Lung (tissue), 12 donors: ENCODE measurements around the gene SOX10. TPM values are rescaled to one million over a fixed set of nuclear protein-coding genes. Genes with fewer than 3 reads are reported as not detected.
"Not testable (repeated sequence)": the region's sequence is repeated elsewhere in the genome, so short reads cannot be mapped to it uniquely, and the experiment has no call there.

Experiments
- ATAC-seq: fragments of 200-7000 bp; cut with Tn5 transposase; one replicate; pipeline ENCODE4 v1.9.1; 2020; ENCODE audit warnings: moderate number of reproducible peaks; ENCODE audit not compliant: insufficient read depth, low FRiP score
- DNase-seq, 3 donors: peaks; one replicate each; pipeline ENCODE4 v3.0.0-alpha.2; 2013 to 2017
- H3K27ac ChIP-seq, 2 donors: one replicate each; pipeline ENCODE4 v1.5.1; 2013; ENCODE audit warnings: mild to moderate bottlenecking in 2 of 2, moderate library complexity in 2 of 2, control low read depth in 1 of 2, inconsistent platforms in 1 of 2, low read depth in 1 of 2, low read length in 1 of 2
- H3K27me3 ChIP-seq, 3 donors: one replicate each; pipeline ENCODE4 v1.5.1; 2013; ENCODE audit warnings: low read length in 2 of 3; ENCODE audit not compliant: control insufficient read depth in 3 of 3, insufficient read depth in 3 of 3
- H3K36me3 ChIP-seq, 4 donors: one replicate each; pipeline ENCODE4 v1.5.1; 2013; ENCODE audit warnings: low read length in 4 of 4, mild to moderate bottlenecking in 1 of 4, moderate library complexity in 1 of 4; ENCODE audit not compliant: control insufficient read depth in 4 of 4, insufficient read depth in 4 of 4
- H3K4me1 ChIP-seq, 5 donors: one replicate each; pipeline ENCODE4 v1.5.1; 2013; ENCODE audit warnings: low read length in 5 of 5, mild to moderate bottlenecking in 2 of 5, moderate library complexity in 1 of 5; ENCODE audit not compliant: control insufficient read depth in 5 of 5, insufficient read depth in 5 of 5
- H3K4me3 ChIP-seq: one replicate; pipeline ENCODE4 v1.5.1; 2013; ENCODE audit warnings: mild to moderate bottlenecking, control low read depth, moderate library complexity
- H3K9ac ChIP-seq, 2 donors: one replicate each; pipeline ENCODE4 v1.5.1; 2013; ENCODE audit warnings: low read length in 2 of 2, control low read depth in 1 of 2; ENCODE audit not compliant: insufficient read depth in 1 of 2
- H3K9me3 ChIP-seq, 4 donors: one replicate each; pipeline ENCODE4 v1.5.1; 2013; ENCODE audit warnings: low read length in 3 of 4, mild to moderate bottlenecking in 1 of 4, moderate library complexity in 1 of 4; ENCODE audit not compliant: control insufficient read depth in 4 of 4, insufficient read depth in 3 of 4
- CTCF ChIP-seq: IDR thresholded peaks from 2 replicates; pipeline ENCODE4 v1.5.1; 2012; ENCODE audit warnings: mild to moderate bottlenecking; ENCODE audit errors: control extremely low read depth, extremely low read depth
- WGBS, 2 donors: extraction: QIAGEN DNeasy Blood & Tissue Kit; methylation state at CpG; one replicate each; pipeline ENCODE4 v1.1.7; 2013; 5-methylcytosine and 5-hydroxymethylcytosine counted together
- polyA plus RNA-seq, 2 donors: library from polyadenylated mRNA; stranded (reverse); fragments of 200-250 nt; gene quantifications; one replicate each; pipeline ENCODE4 v1.2.1, GENCODE V29; 2013
- total RNA-seq, 2 donors: library from RNA; depleted of rRNA in 1 of 2; stranded (reverse); fragments of >200 nt in 1 of 2; gene quantifications; one replicate each; pipeline ENCODE4 v1.2.1, GENCODE V29; 2014 to 2021
- donor health status: control.
- donor health status: control.
- donor health status: Bipolar disorder and iron deficiency.
- donor health status: healthy.
- donor health status: DM: yes; HTN: yes; CAD: no.

Gene SOX10
- total and polyA plus RNA-seq, 4 donors: 0.10 to 0.54 TPM; not detected in 2

- ATAC-seq (no peak), DNase-seq (no peak)
- Histone ChIP-seq H3K4me3 (no peak overlapping the region), H3K27ac (no peak overlapping the region), H3K9ac (no peak overlapping the region), H3K9me3 (no peaks in the 10 kb centered on the region), H3K36me3 (peaks cover 0 to 12% (median 2%) of the 10 kb centered on the region in 4 donors), H3K27me3 (peaks cover 0 to 15% (median 5%) of the 10 kb centered on the region in 3 donors), H3K4me1 (peaks cover 0 to 3% (median 0%) of the 10 kb centered on the region in 5 donors)
- WGBS, 2 donors: 81 to 94% methylated on average over 8 of the region's 8 CpGs
- no peak for TF ChIP-seq CTCF
Observed at GRCh38 chr22:37979782-37980181, 4.6 kb downstream of the SOX10 start.

GRCh38 chr22:37976547-37976946, 7.8 kb downstream of the SOX10 start:
- no peaks in the 10 kb centered on the region for H3K27me3 ChIP-seq
- 87 to 92% methylated on average over 4 of the region's 4 CpGs for WGBS, 2 donors
- ATAC-seq (no peak), DNase-seq (no peak)
- no peaks in the 10 kb centered on the region for H3K9me3 ChIP-seq
- TF ChIP-seq CTCF: no peak
- no peak overlapping the region for H3K4me3 ChIP-seq
- peaks cover 0 to 17% (median 0%) of the 10 kb centered on the region in 4 donors for H3K36me3 ChIP-seq
- H3K27ac ChIP-seq: no peak overlapping the region
- H3K4me1 ChIP-seq: peaks cover 0 to 5% (median 0%) of the 10 kb centered on the region in 5 donors
- no peak overlapping the region for H3K9ac ChIP-seq

GRCh38 chr22:37976022-37976421, 8.3 kb downstream of the SOX10 start:
- H3K4me1 ChIP-seq, H3K9me3 ChIP-seq, H3K27me3 ChIP-seq, H3K9ac ChIP-seq, DNase-seq, H3K27ac ChIP-seq, H3K4me3 ChIP-seq, ATAC-seq: not testable (repeated sequence)
- H3K36me3 ChIP-seq: peaks cover 0 to 17% (median 0%) of the 10 kb centered on the region in 4 donors
- 95 to 97% methylated on average over 8 of the region's 8 CpGs for WGBS, 2 donors

GRCh38 chr22:37975153-37975552, 9.2 kb downstream of the SOX10 start:
- no peaks in the 10 kb centered on the region for H3K9me3 ChIP-seq
- H3K4me1 ChIP-seq: peaks cover 0 to 5% (median 0%) of the 10 kb centered on the region in 5 donors
- H3K4me3 ChIP-seq: no peak overlapping the region
- no peaks in the 10 kb centered on the region for H3K27me3 ChIP-seq
- H3K9ac ChIP-seq: no peak overlapping the region
- H3K27ac ChIP-seq: no peak overlapping the region
- H3K36me3 ChIP-seq: peaks cover 0 to 14% (median 0%) of the 10 kb centered on the region in 4 donors
- ATAC-seq (no peak), DNase-seq (no peak)
- no peak for TF ChIP-seq CTCF
- 93 to 94% methylated on average over 2 of the region's 2 CpGs for WGBS, 2 donors
